Stimulated activated naive CD8-positive, alpha-beta T cell treated with anti-CD3 and anti-CD28 coated beads, Interleukin-15, Interleukin-2, amounts not matched to agents 100 ng/mL and 50 ng/mL, for 24 hours (primary cell): ENCODE data around the gene ZNF300.
A peak's percentile ranks its signal among the peaks of the same experiment; 100 is the strongest.

Experiments used
- H3K27ac Mint-ChIP-seq: one replicate; pipeline ENCODE4 v1.8.0; 2021; ENCODE audit warnings: mild to moderate bottlenecking, mixed read lengths
- H3K27me3 Mint-ChIP-seq: one replicate; pipeline ENCODE4 v1.8.0; 2021; ENCODE audit warnings: mixed read lengths
- H3K36me3 Mint-ChIP-seq: one replicate; pipeline ENCODE4 v1.8.0; 2021; ENCODE audit warnings: low read depth, mixed read lengths
- H3K4me1 Mint-ChIP-seq: one replicate; pipeline ENCODE4 v1.8.0; 2021; ENCODE audit warnings: low read depth, mixed read lengths
- H3K4me3 Mint-ChIP-seq: one replicate; pipeline ENCODE4 v1.8.0; 2021; ENCODE audit warnings: mild to moderate bottlenecking, mixed read lengths
- H3K9me3 Mint-ChIP-seq: one replicate; pipeline ENCODE4 v1.8.0; 2021; ENCODE audit warnings: mixed read lengths

ZNF300 gene

DNA sequence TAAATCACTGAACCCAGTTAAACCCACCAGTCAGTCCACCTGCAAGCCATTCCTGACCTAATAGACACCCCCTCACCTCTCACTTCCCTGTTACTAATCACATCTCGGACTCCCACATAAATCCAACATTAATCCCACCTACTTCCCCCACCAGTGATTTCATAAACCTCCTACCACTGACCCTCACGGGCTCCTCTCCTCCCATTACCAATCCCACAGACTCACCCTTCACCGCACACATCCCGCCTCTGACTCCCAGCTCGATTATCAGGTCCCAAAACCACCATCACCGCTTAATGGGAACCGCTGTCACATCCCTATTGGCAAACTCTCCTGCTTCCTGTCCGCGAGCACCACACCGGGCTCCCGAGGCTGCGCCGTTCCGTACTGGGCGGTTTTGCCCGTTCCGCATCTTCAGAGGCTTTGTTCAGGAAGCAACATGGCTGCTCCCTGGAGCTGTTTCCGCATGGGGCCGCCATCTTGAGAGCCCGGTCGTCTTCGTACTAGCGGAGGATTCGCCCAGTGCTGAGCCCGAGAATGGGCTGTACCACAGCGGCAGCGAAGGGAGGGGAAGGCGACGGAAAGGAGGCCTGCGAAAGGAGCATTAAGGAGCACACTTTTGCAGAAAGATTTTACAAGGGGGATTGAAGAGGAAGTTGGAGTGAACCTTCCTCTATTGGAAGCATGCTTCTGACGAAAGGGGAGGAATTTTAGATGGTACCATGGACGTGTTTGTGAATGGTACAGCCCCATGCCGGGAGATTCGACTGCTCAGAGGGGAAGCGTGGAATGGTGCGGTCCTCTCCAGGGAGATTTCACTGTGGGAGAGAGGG, at the start of gene ZNF300:
TSS of gene ZNF300 (minus strand) at position 502 of the 833 bp plus-strand sequence. CDS start 1,825 bp downstream, outside the sequence.
- Mint-ChIP-seq H3K4me3 (peak within 1 kb of the TSS; percentile 83), H3K4me1 (peaks cover 6% of the 10 kb centered on the region), H3K27me3 (peaks cover 25% of the 10 kb centered on the region), H3K9me3 (peaks cover 53% of the 10 kb centered on the region), H3K27ac (peak within 1 kb of the TSS; percentile 91), H3K36me3 (peaks cover 54% of the 10 kb centered on the region)

- Mint-ChIP-seq H3K9me3 (peaks cover 56% of the 10 kb centered on the region), H3K4me3 (no peak overlapping the region), H3K4me1 (no peaks in the 10 kb centered on the region), H3K36me3 (peaks cover 18% of the 10 kb centered on the region), H3K27me3 (peaks cover 36% of the 10 kb centered on the region), H3K27ac (no peak overlapping the region)
Measured at GRCh38 chr5:150948539-150948938, 43.8 kb upstream of the ZNF300 start.

DNA sequence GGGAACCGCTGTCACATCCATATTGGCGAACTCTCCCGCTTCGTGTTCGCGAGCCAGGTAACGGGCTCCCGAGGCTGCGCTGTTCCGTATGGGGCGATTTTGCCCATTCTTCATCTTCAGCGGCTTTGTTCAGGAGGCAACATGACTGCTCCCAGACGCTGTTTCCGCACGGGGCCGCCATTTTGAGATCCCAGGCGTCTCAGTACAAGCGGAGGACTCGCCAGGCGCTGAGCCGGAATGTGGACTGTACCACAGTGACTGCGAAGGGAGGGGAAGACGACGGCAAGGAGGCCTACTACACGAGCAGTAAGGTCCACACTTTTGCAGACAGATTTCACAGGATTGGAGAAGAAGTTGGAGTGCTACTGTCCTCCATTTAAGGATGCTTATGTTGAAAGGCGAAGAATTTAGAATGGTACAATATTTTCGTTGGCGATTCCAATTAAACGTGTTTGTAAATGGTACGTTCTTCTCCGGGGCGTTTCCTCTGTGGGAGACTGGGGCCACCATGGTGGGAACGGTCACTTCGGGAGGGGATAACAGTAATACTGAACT, 41.6 kb upstream of the ZNF300 start:
- Mint-ChIP-seq H3K36me3 (peaks cover 18% of the 10 kb centered on the region), H3K27me3 (peaks cover 32% of the 10 kb centered on the region), H3K27ac (no peak overlapping the region), H3K4me1 (no peaks in the 10 kb centered on the region), H3K9me3 (peaks cover 48% of the 10 kb centered on the region), H3K4me3 (no peak overlapping the region)

DNA sequence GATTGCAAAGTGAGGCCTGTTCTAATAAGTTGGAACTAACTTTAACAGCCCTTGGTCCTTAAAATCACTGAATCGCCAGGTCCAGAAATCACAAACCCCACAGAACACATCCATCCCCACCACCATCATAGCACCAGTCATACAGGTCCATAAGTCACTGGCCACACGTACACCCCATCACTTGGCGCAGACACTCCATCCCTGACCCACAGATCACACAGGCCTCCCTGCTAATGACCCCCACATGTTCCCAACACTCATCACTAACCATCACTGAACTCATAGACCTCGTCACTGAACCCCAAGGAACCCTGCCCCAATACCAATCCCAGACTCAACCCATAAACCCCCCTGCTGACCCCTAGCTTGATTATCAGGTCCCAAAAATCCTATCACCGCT, 41.2 kb upstream of the ZNF300 start:
- Mint-ChIP-seq H3K27ac (no peak overlapping the region), H3K4me1 (no peaks in the 10 kb centered on the region), H3K4me3 (no peak overlapping the region), H3K36me3 (peaks cover 18% of the 10 kb centered on the region), H3K9me3 (peaks cover 46% of the 10 kb centered on the region), H3K27me3 (peaks cover 32% of the 10 kb centered on the region)

DNA sequence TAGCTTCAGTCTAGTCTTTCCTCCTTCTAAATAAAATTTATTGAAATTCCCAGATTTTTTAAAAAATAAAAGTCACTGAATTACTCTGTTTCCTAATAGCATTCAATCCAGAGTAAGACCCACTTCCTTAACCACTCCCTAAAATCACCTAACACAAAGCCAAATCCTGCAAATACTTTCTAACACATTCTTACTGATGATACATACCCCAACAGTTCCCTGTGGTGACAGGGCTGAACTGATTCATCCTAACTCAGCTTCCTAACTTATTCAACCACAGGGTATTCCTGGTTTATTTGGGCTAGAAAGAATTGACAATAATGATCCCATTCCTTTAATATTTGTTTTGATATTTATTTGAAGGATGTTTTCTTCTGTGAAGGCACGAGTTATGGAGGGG, 40.7 kb upstream of the ZNF300 start:
- H3K4me1 Mint-ChIP-seq: no peaks in the 10 kb centered on the region
- no peak overlapping the region for H3K4me3 Mint-ChIP-seq
- peaks cover 32% of the 10 kb centered on the region for H3K27me3 Mint-ChIP-seq
- H3K36me3 Mint-ChIP-seq: peaks cover 15% of the 10 kb centered on the region
- H3K27ac Mint-ChIP-seq: no peak overlapping the region
- peaks cover 46% of the 10 kb centered on the region for H3K9me3 Mint-ChIP-seq

- peaks cover 67% of the 10 kb centered on the region for H3K9me3 Mint-ChIP-seq
- H3K36me3 Mint-ChIP-seq: peaks cover 25% of the 10 kb centered on the region
- H3K27ac Mint-ChIP-seq: no peak overlapping the region
- H3K4me3 Mint-ChIP-seq: no peak overlapping the region
- no peaks in the 10 kb centered on the region for H3K27me3 Mint-ChIP-seq
- no peaks in the 10 kb centered on the region for H3K4me1 Mint-ChIP-seq
Measured at GRCh38 chr5:150931368-150931965, 26.7 kb upstream of the ZNF300 start.

DNA sequence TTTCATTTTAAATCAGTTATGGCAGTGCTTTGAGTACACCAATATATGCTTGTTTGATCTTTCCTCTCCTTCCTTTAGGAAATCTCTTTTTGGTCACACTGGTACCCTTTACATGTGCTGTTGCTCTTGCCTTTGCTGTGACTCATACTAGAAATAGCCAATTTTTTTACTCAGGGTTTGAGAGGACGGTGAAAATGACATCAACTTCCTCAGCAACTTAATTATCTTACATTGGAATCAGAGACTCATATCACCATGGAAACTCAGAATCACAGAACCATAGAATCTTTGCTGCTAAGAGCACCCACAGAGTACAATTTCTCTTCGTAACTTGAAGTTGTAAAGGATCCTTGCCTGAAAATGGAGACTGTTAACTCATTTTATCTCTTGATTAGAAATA, 13.8 kb upstream of the ZNF300 start:
- H3K36me3 Mint-ChIP-seq: peaks cover 4% of the 10 kb centered on the region
- no peaks in the 10 kb centered on the region for H3K4me1 Mint-ChIP-seq
- no peak overlapping the region for H3K27ac Mint-ChIP-seq
- H3K9me3 Mint-ChIP-seq: peaks cover 50% of the 10 kb centered on the region
- no peak overlapping the region for H3K4me3 Mint-ChIP-seq
- peaks cover 24% of the 10 kb centered on the region for H3K27me3 Mint-ChIP-seq

DNA sequence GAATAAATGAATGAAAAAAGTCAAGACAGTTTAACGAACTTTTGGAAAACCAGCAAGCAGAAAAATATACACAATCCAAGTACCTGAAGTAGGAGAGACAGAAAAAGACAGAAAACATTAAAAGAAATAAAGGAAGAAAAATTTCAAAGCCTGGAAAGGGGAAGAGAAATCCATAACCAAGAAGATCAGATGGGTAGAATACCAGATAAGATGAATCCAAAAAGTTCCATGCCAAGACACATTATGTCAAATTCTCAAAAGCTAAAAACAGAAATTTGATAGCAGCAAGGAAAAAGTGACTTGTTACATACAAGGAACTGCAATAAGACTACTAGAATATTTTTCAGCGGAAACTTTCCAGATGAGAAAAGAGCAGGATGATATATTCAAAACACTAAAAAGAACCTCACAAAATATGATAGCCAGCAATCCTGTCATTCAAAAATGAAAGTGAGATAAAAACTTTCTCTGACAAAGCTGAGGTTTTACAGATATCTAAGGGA, 7.6 kb upstream of the ZNF300 start:
- Mint-ChIP-seq H3K27me3 (peaks cover 14% of the 10 kb centered on the region), H3K9me3 (peaks cover 47% of the 10 kb centered on the region), H3K4me3 (no peak overlapping the region), H3K4me1 (no peaks in the 10 kb centered on the region), H3K27ac (no peak overlapping the region), H3K36me3 (peaks cover 9% of the 10 kb centered on the region)

DNA sequence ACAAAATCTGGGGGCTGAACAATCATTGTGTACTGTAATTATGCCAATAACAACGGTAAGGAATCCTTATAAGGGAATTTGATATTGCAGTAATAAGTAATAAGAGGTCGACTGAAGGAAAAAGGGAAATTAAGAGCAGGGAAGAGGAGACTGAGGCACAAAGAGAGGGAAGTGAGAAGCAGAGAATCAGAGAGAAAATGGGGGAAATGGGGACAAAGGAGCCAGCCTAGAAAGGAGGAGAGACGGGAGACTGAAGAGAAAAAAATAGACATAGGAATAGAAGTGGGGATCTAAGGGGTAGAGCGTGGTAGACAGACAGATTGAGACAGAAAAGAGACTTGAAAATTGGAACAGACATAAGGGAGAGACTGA, 518 bp upstream of the ZNF300 start:
- peaks cover 6% of the 10 kb centered on the region for H3K4me1 Mint-ChIP-seq
- peaks cover 28% of the 10 kb centered on the region for H3K27me3 Mint-ChIP-seq
- peak overlapping the region; percentile 83 for H3K4me3 Mint-ChIP-seq
- H3K27ac Mint-ChIP-seq: peak overlapping the region; percentile 91
- peaks cover 53% of the 10 kb centered on the region for H3K9me3 Mint-ChIP-seq
- H3K36me3 Mint-ChIP-seq: peaks cover 50% of the 10 kb centered on the region

GRCh38 chr5:150901446-150901845, 3.3 kb downstream of the ZNF300 start:
- H3K4me3 Mint-ChIP-seq: no peak overlapping the region
- H3K36me3 Mint-ChIP-seq: peaks cover 83% of the 10 kb centered on the region
- peaks cover 25% of the 10 kb centered on the region for H3K27me3 Mint-ChIP-seq
- peaks cover 72% of the 10 kb centered on the region for H3K9me3 Mint-ChIP-seq
- H3K27ac Mint-ChIP-seq: no peak overlapping the region
- H3K4me1 Mint-ChIP-seq: peaks cover 6% of the 10 kb centered on the region

GRCh38 chr5:150895431-150896428, 9.1 kb downstream of the ZNF300 start:
- Mint-ChIP-seq H3K4me1 (no peaks in the 10 kb centered on the region), H3K27ac (no peak overlapping the region), H3K27me3 (no peaks in the 10 kb centered on the region), H3K36me3 (peaks cover 74% of the 10 kb centered on the region), H3K4me3 (no peak overlapping the region), H3K9me3 (peaks cover 84% of the 10 kb centered on the region)

DNA sequence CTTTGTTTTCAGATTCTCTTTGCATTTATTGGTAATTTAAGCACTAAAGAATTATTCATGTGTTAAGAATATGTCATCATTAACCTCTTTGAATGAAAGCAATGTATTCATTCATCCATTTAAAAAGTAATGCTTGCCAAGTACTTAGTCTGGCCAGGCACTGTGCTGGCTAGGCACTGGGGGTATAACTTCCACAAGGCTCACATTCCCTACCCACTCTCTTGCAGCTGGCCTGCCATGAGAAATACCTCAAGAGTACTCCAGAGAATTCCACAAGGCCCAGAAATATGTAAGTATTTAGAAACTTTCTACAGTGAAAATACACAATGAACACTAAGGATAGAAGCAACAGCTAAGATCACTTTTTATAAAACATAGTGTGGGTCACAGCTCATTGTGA, 25.4 kb downstream of the ZNF300 start:
- H3K4me3 Mint-ChIP-seq: no peak overlapping the region
- no peaks in the 10 kb centered on the region for H3K4me1 Mint-ChIP-seq
- H3K9me3 Mint-ChIP-seq: peaks cover 17% of the 10 kb centered on the region
- no peaks in the 10 kb centered on the region for H3K27me3 Mint-ChIP-seq
- peaks cover 8% of the 10 kb centered on the region for H3K36me3 Mint-ChIP-seq
- H3K27ac Mint-ChIP-seq: no peak overlapping the region

- no peaks in the 10 kb centered on the region for H3K4me1 Mint-ChIP-seq
- H3K36me3 Mint-ChIP-seq: no peaks in the 10 kb centered on the region
- peaks cover 6% of the 10 kb centered on the region for H3K27me3 Mint-ChIP-seq
- H3K4me3 Mint-ChIP-seq: no peak overlapping the region
- peaks cover 12% of the 10 kb centered on the region for H3K9me3 Mint-ChIP-seq
- H3K27ac Mint-ChIP-seq: no peak overlapping the region
Measured at GRCh38 chr5:150862070-150862469, 42.7 kb downstream of the ZNF300 start.

DNA sequence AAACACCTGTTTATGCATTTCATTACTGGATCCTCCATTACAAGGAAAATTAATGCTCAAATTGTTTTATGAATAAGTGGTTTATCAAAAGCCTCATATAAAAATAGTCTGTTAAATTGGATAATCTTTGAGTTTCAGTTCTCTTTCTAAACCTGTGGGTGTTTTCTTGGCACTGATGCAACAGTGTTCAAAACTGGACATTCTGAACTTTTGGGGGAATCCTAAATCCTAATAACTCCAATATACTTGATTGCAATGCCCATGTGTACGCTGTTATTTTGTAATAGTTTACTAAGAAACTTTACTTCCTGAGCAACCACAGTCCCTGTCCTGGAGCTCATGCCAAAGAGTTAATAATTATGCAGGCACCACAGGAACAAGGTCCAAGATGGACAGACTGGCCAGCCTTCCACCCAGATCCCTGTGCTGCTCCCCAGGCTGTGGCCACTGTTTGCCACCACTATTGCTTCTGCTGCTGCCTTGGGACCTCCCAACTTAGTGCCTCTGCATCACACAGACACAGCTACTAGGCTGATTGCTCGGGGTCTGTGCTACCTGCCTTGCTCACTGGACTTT, 44.4 kb downstream of the ZNF300 start:
- Mint-ChIP-seq H3K4me1 (no peaks in the 10 kb centered on the region), H3K36me3 (no peaks in the 10 kb centered on the region), H3K4me3 (no peak overlapping the region), H3K27ac (no peak overlapping the region), H3K27me3 (peaks cover 4% of the 10 kb centered on the region), H3K9me3 (peaks cover 9% of the 10 kb centered on the region)
